Activated CD8-positive, alpha-beta memory T cell treated with anti-CD3 and anti-CD28 coated beads, Interleukin-2, amount 50 U/mL, for 48 hours (primary cell): ENCODE measurements around the gene RAB3B.
"Not testable (repeated sequence)": the region's sequence is repeated elsewhere in the genome, so short reads cannot be mapped to it uniquely, and the experiment has no call there.

Source experiments
- DNase-seq: peaks from one replicate; pipeline ENCODE4 v3.0.0-alpha.2; 2020

Gene RAB3B

DNA sequence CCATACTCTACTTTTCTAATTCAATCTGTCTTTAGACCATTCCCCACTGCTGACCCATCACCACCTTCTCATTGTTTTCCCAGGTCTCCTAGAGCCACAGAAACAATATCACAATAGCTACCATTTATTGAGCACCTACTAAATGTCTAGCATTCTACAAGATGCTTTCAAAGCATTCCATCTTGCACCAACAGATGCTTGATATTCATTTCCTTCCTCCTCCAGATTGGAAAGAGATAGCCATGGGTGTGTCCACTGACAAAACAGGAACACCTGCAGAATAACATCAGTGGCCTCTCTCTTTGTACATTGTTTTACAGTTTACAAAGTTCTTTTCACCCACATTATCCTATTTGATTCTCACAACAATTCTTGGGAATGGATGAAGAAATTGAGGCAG lies 2.2 kb downstream of the RAB3B start:
- DNase-seq: no peak

DNA sequence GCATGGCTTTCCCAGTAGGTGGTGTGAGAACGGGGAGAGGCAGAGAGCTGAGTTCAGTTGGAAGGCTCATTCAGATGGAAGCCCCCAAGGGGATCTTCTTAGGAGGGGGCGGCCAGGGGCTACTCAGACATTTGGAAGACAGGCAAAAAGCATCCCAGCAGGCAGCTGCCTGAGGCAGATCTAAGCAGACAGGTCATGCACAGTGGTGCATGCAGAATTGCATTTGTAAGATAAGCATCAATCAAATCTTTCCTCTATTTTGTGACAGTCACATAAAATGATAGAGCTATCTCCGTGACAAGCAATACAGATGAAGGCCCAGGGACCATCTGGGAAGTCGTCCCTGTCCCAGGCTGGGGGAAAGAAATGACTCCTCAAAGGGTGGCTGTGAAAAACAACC lies 3.8 kb downstream of the RAB3B start:
- no peak for DNase-seq

DNA sequence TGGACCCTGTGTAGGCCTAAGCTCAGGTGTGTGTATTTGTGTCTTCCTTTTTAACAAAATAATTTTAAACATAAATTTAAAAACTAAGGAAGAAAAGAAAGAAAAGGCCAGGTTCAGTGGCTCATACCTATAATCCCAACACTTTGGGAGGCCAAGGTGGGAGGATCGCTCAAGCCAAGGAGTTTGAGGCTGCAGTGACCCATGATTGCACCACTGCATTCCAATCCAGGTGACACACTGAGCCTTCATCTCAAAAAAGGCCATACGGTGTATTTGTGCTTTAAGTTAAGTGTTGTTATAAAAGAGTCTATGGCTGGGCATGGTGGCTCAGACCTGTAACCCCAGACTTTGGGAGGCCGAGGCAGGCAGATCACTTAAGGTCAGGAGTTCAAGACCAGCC lies 8.3 kb downstream of the RAB3B start:
- DNase-seq: no peak

DNA sequence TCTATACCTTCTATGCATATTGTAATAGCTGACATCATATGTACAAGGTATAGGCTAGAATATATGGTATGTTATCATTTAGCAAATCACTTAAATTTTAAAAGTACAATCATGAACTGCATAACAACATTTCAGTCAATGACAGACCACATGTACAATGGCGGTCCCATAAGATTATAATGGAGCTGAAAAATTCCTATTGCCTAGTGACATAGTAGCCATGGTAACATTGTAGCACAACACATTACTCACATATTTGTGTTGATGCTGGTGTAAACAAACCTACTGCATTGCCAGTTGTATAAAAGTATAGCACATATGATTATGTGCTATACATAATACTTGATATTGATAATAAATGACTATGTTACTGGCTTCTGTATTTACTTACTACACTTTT lies 8.9 kb downstream of the RAB3B start:
- no peak for DNase-seq

DNA sequence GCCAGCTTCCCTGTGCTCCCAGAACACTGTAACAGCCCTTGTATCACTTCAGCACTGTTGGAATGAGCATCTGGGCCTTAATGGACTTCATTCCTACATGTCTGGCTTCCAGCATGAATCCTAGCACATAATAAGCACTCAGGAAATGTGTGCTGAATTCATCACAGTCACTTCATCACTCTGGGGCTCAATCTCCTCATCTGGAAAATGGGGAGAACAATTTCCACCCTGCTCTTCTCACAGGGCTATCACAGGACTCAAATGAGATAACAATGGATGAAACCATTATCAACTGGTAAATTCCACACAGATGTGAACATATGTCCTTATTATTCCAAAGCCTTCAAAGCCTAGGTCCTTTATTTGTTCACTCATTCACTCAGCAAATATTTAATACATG lies 12.4 kb downstream of the RAB3B start:
- DNase-seq: no peak

DNA sequence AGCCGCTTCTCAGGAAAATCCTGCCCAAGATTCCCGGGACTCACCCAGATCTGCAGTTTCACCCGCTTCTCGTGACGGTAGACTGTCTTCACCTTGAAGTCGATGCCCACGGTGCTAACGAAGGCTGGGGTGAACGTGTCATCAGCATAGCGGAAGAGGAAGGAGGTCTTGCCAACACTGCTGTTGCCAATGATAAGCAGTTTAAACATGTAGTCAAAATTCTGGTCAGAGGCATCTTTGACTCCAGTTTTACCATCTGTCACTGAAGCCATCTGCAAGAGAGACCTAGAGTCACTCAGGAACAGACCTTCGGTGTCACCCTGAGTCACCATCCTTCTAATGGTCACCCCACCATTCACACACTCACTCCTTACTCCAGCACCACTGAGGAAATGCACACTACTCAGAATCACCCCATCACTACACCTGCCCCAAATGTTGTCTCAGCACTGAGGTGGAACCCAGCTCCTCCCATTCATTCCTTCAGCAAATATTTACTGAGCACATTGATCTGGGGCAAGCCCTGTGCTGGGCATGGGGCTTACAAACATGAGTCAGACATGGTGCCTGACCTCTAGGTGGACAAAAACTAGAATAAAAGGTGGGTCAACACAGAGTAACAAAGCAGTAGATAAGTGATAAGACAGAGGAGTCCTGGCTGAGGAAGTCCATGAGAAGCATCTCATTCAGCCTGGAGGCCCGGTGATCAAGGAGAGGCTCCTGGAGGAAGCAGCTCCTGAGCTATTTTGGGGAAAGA lies 13.5 kb downstream of the RAB3B start:
- DNase-seq: no peak

DNA sequence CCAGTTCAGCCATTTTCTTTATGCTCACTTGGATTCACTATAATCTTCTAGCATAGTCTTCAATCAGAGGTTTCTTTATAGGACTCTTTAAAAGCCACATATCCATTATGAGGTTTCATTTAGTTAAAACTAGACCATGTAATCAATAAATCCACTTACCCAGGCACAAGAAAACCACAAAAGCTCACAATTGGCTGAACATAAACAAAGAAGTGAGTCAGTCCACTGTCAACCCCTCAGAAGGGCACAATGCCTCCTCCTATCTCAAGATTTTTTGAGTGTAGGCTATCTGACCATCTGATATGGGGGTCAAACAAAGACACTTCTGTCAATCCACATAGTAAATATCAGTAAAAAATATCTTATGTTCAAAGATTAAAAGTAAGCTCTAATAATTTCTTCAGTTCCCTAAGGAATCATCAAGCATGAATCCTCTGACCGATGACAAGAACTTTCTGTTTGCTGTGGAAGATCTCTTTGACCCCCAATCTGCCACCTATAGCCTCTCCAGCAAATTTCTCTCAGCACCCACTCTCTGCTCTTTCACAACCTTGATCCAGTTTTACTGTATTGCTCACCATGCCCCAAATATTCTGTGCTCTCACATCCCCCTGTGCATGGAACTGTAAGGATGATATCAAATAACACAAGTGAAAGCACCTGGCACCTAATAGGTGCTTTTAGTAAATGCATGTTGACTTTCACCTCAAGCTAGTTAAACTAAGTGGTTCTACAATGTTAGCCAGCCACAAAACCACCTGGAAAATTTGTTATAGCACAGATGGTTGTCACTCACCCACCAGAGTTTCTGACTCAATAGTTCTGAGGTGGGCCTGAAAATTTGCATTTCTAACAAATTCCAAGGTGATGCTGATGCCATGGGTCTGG lies 16.7 kb downstream of the RAB3B start:
- DNase-seq: no peak

DNA sequence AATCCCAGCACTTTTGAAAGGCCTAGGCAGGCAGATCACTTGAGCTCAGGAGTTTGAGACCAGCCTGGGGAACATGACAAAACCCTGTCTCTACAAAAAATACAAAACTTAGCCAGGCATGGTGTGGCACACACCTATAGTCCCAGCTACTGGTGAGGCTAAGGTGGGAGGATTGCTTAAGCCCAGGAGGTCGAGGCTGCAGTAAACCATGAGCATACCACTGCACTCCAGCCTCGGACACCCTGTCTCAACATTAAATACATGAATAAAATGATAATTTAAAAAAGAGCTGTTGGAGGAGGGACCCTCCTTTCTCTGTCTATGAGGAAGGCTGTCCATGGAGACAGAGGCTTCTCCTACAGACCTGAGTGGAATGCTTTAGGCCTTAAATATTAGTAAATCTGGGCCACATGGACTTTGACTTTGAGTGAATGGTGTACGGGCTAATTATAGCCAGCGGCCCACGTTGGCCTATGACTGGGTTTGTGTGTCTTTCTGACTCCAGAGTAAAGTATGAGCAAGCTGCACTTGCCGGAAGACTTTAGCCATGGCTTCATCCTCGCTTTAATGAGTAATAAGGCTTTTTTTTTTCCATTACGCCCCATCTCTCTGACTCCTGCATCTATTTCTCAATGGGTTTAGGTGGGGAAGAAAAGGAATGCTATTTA lies 21.3 kb downstream of the RAB3B start:
- no peak for DNase-seq

DNA sequence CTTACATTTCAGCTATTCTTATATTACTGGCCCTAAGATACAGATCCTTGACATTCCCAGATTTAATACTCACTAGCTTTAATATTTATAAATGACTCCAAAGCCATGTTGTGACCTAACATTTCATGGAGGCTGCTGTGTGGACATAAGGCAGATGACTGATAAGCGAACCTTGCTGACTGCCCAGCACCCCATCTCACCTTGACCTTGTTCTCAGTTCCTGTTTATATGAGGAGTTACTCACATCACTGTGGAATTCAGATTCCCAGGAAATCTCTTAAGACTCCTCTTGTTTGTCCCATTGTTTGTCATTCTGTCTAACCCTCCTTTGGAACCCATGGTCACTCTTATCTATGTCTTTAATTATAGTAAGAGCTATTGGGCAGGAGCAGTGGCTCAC lies 21.9 kb downstream of the RAB3B start:
- no peak for DNase-seq

DNA sequence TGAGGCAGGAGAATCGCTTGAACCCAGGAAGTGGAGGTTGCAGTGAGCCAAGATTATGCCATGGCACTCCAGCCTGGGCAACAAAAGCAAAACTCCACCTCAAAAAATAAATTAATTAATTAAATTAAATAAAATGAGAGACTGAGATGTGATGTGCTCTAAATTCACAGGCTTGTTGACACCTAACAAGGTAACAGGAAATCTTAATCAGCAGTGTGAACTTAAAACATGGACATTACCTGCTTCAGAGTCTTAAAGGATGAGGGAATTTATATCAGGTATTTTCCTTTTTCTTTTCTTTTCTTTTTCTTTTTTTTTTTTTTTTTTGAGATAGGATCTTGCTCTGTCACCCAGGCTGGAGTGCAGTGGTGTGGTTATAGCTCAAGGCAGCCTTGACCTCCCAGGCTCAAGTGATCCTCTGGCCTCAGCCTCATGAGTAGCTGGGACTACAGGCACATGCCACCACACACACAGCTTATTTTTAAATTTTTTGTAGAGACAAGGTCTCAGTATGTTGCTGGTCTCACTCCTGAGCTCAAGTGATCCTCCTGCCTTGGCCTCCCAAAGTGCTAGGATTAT lies 23.2 kb downstream of the RAB3B start:
- not testable (repeated sequence) for DNase-seq

DNA sequence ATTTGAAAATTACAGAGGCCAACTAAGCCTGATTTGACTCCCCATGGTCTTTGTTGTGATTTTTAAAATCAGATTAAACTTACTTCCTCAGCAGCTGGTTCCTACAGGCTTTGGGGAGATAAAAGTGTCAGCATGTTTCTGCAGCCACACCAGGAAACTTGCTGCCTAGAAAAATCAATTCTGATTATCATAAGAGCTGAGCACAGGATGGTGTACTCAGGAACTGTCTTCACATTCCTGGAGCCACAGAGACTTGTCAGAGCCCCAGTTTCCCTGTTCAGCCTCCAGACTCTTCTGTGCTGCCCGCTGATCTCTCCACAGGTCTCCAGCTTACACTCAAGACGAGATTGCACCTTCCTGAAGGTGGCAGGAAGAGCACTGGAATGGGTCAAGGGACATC lies 23.9 kb downstream of the RAB3B start:
- DNase-seq: no peak

DNA sequence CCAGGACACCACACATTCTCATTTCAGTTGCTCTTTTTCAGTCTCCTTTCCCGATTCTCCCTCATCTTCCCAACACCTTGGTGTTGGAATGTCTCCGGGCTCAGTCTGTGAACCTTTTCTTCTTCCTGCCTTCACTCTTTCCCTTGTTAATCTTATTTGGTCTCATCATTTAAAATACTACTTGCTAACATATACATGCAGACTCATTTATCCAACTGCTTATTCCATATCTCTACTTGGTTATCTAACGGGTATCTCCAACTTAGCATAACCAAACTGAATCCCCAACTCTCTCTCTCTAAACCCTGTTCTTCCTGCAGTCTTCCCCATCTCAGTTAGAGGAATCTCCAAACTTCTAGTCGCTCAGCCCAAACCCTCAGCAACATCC lies 26.2 kb downstream of the RAB3B start:
- no peak for DNase-seq

DNA sequence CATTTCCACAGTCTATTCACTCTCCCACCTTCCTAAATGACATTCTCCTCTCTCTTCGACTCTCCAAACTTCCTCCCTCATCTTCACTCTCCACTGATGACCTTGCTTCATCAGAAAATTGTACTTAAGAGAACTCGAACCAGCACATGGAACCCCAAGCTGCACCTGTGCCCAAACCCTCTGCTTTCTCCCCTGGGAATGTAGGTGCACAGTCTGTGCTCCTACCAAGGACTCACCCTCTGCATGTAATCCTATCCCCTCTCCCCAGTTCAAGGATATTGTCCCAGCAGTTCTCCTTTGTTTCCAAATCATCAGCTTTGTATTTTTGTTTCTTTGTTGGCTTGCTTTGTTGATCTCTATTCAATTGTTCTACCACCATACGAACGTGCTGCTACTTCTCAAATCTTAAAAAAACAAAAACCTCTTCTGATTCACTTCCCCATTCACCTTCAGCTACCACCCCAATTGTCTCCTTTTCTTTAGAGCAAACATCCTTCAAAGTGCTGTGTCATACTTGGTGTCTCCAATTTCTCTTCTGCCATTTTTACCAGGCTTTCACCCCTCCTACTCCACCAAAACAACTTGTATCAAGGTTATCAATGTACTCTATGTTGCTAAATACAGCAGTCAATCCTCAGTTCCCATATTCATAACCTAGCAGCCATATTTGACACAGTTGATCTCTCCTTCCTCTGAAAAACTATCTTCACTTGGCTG lies 26.8 kb downstream of the RAB3B start:
- DNase-seq: no peak

DNA sequence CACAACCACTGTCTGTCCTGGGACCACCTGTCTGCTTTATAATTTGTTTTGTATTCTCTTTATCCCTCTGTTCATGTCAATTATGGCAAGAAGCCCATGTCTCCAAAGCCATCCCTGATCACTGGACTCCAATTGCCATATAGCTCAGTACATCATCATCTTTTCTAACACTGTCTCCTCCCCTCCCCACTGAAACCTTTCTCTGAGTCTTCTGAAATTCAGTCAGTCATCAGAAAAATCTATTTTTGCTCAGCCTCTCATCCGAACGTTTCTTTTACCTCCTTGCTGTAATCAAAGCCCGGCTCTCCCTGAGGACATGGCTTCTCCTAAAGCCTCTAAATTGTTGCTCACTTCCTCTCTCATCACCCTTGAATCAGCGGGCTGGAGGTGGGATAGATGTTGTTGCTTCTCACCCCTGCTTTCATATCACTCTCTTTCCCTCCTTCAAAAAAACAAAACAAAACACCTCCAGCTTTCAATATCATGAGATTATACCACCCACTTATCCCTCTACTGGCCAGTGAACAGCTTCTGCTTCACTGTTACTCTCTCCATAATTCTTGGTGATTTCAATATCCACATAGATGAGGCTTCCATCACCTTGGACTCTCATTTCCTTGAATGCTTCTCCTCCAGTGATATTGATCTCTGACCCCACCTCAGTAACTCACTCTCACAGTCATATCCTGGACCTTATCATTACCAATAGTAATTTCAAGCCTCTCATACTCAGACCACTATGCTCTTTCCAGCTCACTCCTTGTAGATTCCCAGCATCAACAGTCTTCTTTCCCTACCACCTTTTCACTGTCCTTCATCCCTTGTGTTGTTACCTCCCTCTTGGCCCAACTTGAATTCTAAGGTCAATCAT lies 27.8 kb downstream of the RAB3B start:
- no peak for DNase-seq

DNA sequence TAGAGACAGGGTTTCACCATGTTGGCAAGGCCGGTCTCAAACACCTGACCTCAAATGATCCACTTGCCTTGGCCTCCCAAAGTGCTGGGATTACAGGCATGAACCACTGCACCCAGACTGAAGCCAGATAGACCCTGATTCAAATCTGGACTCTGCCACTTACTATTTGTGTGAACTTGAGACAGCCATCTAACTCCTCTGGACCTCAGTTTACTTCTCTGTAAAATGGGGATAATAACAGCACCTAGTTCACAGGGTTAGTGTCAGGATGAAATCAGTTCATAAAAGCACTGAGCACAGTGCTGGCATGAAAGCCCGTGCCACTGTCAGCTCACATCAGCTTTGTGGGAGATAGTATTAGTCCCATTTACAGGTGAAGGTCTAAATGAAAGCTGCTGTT lies 28.5 kb downstream of the RAB3B start:
- DNase-seq: no peak

DNA sequence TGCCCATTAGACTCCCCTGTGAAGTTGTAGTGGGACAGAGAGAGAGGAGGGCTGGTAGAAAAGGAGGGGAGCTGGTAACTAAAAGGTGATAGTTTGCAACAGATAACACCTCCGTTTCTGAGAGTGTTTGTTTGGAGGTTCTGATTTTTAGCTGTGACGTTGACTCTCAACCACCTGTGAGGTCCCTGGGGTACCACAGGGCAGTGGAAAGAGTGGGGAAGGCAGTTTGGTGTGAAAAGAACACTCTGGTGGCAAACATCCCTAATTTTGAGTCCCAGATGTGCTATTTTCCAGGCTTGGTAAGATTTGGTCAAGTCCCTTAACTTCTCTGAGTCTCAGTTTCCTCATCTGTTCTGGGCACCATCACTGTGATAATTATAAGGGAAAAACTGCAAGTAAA lies 29.3 kb downstream of the RAB3B start:
- no peak for DNase-seq

DNA sequence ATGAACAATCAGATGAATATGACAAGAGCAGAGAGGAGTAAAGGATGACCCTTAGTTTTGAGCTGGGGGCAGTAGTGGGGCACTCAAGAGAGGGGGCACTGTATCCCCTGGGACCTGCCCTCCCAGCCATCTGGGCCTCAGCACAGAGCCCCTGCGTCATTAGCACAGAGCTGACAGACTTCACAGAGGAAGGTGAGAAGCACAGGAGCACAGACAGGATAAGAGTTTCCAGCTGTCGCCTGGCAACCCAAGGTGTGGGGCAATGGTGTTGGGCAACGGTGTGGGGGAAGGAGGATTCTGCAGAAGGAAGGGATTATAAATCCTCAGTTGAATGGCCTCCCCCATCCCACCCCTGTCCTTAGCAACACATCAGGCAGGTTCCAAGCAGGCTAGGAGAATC lies 30.2 kb downstream of the RAB3B start:
- no peak for DNase-seq

DNA sequence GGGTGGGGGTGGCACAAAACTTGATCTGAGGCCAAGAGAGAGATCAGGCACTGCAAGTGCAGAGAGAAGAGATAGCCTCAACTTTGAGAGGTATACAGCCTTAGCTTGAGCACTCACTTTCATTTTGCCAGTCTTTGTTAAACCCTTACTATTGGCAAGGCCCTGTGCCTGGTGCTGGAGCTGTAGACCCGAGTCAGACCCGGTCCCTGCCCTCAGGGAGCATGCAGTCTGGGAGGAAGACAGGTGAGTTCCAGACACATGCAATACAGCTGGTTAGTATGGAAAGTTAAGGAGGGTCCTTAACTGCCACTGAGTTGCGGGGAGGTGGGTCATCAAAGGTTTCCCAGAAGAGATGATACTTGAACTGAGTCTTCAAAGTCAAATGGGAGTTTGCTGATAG lies 31.7 kb downstream of the RAB3B start:
- no peak for DNase-seq

DNA sequence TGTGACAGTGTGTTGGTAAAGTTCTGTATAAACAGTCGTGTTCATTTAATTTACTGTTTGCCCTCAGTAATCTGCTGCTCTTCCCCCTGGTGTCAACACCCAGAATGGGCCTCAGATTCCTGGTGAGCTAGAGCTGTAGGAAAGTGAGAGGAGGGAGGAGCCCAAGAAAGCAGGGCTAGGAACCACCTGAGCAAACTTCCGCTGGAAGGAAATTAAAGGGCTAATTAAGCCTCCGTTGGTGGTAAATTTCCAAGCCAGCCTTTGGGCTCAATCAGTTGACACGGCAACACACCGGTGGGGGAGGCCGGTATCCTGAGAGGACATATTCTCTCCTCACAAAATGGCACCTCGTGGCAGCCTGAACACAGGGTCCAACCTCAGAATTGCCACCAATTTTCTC lies 32.9 kb downstream of the RAB3B start:
- no peak for DNase-seq

DNA sequence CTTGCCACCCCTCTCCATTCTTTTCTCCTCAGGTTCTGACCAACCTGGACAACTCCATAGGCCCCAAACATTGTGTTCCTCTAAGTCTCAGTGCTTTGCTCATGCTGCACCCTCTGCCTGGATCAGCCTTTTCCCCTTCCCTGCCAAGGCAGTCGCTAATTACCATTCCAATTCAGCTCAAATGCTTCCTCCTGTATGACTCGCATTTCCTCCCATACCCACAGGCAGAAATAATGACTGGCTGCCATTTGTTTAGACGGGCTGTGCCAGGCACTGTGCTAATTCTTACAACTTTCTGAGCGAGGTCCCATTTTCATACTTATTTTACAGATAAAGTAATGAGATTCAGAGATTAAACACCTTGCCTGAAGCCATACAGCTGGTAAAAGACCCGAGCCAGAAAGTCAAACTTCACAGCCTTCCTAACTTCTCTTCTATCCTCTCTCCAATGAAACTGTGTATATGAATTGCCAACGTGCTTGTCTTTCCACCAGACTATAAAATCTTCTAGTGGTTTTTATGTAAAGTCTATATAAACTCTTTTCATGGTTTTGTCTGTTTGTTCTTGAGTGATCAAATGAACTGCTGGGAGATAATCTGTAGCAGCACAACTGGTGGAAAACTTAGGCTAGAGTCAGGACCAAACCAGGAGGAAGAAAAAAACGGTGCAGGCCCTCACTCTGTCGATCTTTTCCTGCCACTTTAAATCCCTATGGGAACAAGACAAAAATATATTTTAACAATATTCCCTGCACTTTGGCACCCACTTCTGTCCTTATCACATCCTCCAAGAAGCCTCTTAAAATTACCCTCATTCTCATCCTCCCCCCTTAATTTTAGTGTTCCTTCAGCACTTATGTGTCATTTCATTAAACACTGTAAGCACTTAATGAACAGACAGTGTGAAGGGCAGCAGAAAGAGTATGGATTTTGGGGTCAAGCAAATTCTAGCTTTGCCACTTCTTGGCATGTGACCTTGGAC lies 33.7 kb downstream of the RAB3B start:
- DNase-seq: no peak
